Suprapubic skin (tissue), 4 donors: ENCODE data around the gene NXNL2. TPM values are rescaled to one million over a fixed set of nuclear protein-coding genes. Genes with fewer than 3 reads are reported as not detected.
A peak's percentile ranks its signal among the peaks of the same experiment; 100 is the strongest.

ENCODE experiments used
- DNase-seq, 2 donors: peaks; one replicate each; pipeline ENCODE4 v3.0.0-alpha.2; 2019; ENCODE audit warnings: low spot score in 2 of 2
- H3K27ac ChIP-seq: fragments of 200-600 bp; sonication (generic); one replicate; pipeline ENCODE4 v1.5.1; 2019
- H3K27me3 ChIP-seq: fragments of 200-600 bp; sonication (generic); one replicate; pipeline ENCODE4 v1.5.1; 2019
- H3K36me3 ChIP-seq: fragments of 200-600 bp; sonication (generic); one replicate; pipeline ENCODE4 v1.5.1; 2019
- H3K4me1 ChIP-seq: fragments of 200-600 bp; sonication (generic); one replicate; pipeline ENCODE4 v1.5.1; 2019
- H3K4me3 ChIP-seq: fragments of 200-600 bp; sonication (generic); one replicate; pipeline ENCODE4 v1.5.1; 2019; ENCODE audit warnings: mild to moderate bottlenecking
- H3K9me3 ChIP-seq: fragments of 200-600 bp; sonication (generic); one replicate; pipeline ENCODE4 v1.5.1; 2019
- CTCF ChIP-seq, 2 donors: fragments of 200-600 bp in 1 of 2; fragments of 450-650 bp in 1 of 2; sonication (generic) in 1 of 2; IDR thresholded peaks; one replicate each; pipeline ENCODE4 v1.5.1; 2016 to 2019; ENCODE audit warnings: antibody characterized with exemption in 2 of 2, mild to moderate bottlenecking in 1 of 2, moderate library complexity in 1 of 2
- EP300 ChIP-seq: sonication (generic); formaldehyde crosslinking; IDR thresholded peaks from one replicate; pipeline ENCODE4 v1.6.1; 2017; ENCODE audit warnings: antibody characterized with exemption
- POLR2A ChIP-seq, 2 donors: fragments of 450-650 bp; IDR thresholded peaks; one replicate each; pipeline ENCODE4 v1.6.1; 2017; ENCODE audit warnings: antibody characterized with exemption in 2 of 2, mild to moderate bottlenecking in 2 of 2, moderate library complexity in 2 of 2
- POLR2AphosphoS5 ChIP-seq, 3 donors: sonication (generic); formaldehyde crosslinking; IDR thresholded peaks; one replicate each; pipeline ENCODE4 v1.6.1; 2017; ENCODE audit warnings: antibody characterized with exemption in 3 of 3
- WGBS: methylation state at CpG from one replicate; pipeline ENCODE4 v1.1.5; 2018; 5-methylcytosine and 5-hydroxymethylcytosine counted together
- total RNA-seq, 4 donors: library from RNA; depleted of rRNA; stranded (reverse); fragments of >200 nt; gene quantifications; one replicate each; pipeline ENCODE4 v1.1.0, GENCODE V29; 2016

Gene NXNL2
- total RNA-seq, 4 donors from 2014 or later = 1.7 TPM; not detected in 3

GRCh38 chr9:88524911-88525310 is 10.1 kb upstream of the NXNL2 start:
- TF ChIP-seq EP300 (no peak), POLR2AphosphoS5 (IDR thresholded peaks at IDR 0.05) (no peak), CTCF (IDR thresholded peaks at IDR 0.05) (no peak), POLR2A (IDR thresholded peaks at IDR 0.05) (no peak)

GRCh38 chr9:88527618-88528017 is 7.4 kb upstream of the NXNL2 start:
- Histone ChIP-seq H3K4me3 (no peak overlapping the region), H3K27ac (no peak overlapping the region), H3K36me3 (no peaks in the 10 kb centered on the region), H3K4me1 (peaks cover 8% of the 10 kb centered on the region), H3K27me3 (no peaks in the 10 kb centered on the region), H3K9me3 (no peaks in the 10 kb centered on the region)
- TF ChIP-seq CTCF (IDR thresholded peaks at IDR 0.05) (no peak), POLR2AphosphoS5 (IDR thresholded peaks at IDR 0.05) (no peak), POLR2A (IDR thresholded peaks at IDR 0.05) (no peak), EP300 (no peak)
- no peak for DNase-seq
- 81% methylated on average over 7 of the region's 7 CpGs for WGBS

More at GRCh38 chr9:88524911-88525310, 10.1 kb upstream of the NXNL2 start:
- H3K36me3 ChIP-seq = no peaks in the 10 kb centered on the region
- peaks cover 8% of the 10 kb centered on the region for H3K4me1 ChIP-seq
- no peak overlapping the region for H3K4me3 ChIP-seq
- 90% methylated on average over 8 of the region's 8 CpGs for WGBS
- no peak overlapping the region for H3K27ac ChIP-seq
- H3K27me3 ChIP-seq = no peaks in the 10 kb centered on the region
- no peak for DNase-seq
- no peaks in the 10 kb centered on the region for H3K9me3 ChIP-seq

GRCh38 chr9:88528080-88528790 is 6.7 kb upstream of the NXNL2 start:
- H3K27ac ChIP-seq = no peak overlapping the region
- H3K4me3 ChIP-seq = no peak overlapping the region
- no peaks in the 10 kb centered on the region for H3K36me3 ChIP-seq
- 70% methylated on average over 6 of the region's 6 CpGs for WGBS
- TF ChIP-seq CTCF (IDR thresholded peaks at IDR 0.05) (no peak), EP300 (no peak), POLR2AphosphoS5 (IDR thresholded peaks at IDR 0.05) (no peak), POLR2A (IDR thresholded peaks at IDR 0.05) (no peak)
- H3K27me3 ChIP-seq = no peaks in the 10 kb centered on the region
- H3K4me1 ChIP-seq = peaks cover 8% of the 10 kb centered on the region
- no peak for DNase-seq
- H3K9me3 ChIP-seq = no peaks in the 10 kb centered on the region

- Histone ChIP-seq H3K4me3 (no peak overlapping the region), H3K27ac (peak overlapping the region; percentile 22), H3K27me3 (no peaks in the 10 kb centered on the region), H3K36me3 (no peaks in the 10 kb centered on the region), H3K9me3 (no peaks in the 10 kb centered on the region), H3K4me1 (peaks cover 16% of the 10 kb centered on the region)
- DNase-seq = no peak
- WGBS = 93% methylated on average over 6 of the region's 6 CpGs
- TF ChIP-seq POLR2AphosphoS5 (IDR thresholded peaks at IDR 0.05) = no peak
- TF ChIP-seq CTCF (IDR thresholded peaks at IDR 0.05) = no peak
- no peak for TF ChIP-seq POLR2A (IDR thresholded peaks at IDR 0.05)
- TF ChIP-seq EP300 = no peak
Observed at GRCh38 chr9:88529496-88529895, 5.5 kb upstream of the NXNL2 start.

GRCh38 chr9:88530051-88530450 is 4.9 kb upstream of the NXNL2 start:
- DNase-seq = no peak
- Histone ChIP-seq H3K9me3 (no peaks in the 10 kb centered on the region), H3K36me3 (no peaks in the 10 kb centered on the region), H3K4me3 (no peak overlapping the region), H3K4me1 (peaks cover 21% of the 10 kb centered on the region), H3K27me3 (no peaks in the 10 kb centered on the region), H3K27ac (peak overlapping the region; percentile 55)
- no peak for TF ChIP-seq CTCF (IDR thresholded peaks at IDR 0.05)
- TF ChIP-seq POLR2A (IDR thresholded peaks at IDR 0.05) = no peak
- no peak for TF ChIP-seq POLR2AphosphoS5 (IDR thresholded peaks at IDR 0.05)
- TF ChIP-seq EP300 = no peak
- 67% methylated on average over 1 of the region's 1 CpG for WGBS
